Keratinocyte (primary cell): ENCODE data around the gene RECK. TPM values are rescaled to one million over a fixed set of nuclear protein-coding genes. Genes with fewer than 3 reads are reported as not detected.

Source experiments
- DNase-seq: peaks from one replicate; pipeline ENCODE4 v3.0.0-alpha.2; 2011; ENCODE audit warnings: low read depth, missing footprints, low spot score
- FAIRE-seq: peaks from 2 replicates; lab custom pipeline; 2011; peaks lifted over from hg19 to GRCh38; lab: Jason Lieb, UNC
- H2AFZ ChIP-seq: 2 replicates; pipeline ENCODE4 v1.6.0; 2012; ENCODE audit warnings: low read length, control low read depth, inconsistent platforms; ENCODE audit not compliant: control insufficient read depth
- H3K27ac ChIP-seq: 2 replicates; pipeline ENCODE4 v1.5.1; 2011; ENCODE audit warnings: low read length; ENCODE audit not compliant: control insufficient read depth, insufficient read depth
- H3K27me3 ChIP-seq: 3 replicates; pipeline ENCODE4 v1.6.0; 2011; ENCODE audit warnings: low read length; ENCODE audit not compliant: control insufficient read depth, insufficient read depth; ENCODE audit errors: extremely low read depth
- H3K36me3 ChIP-seq, 2 experiments: 2 replicates in 1 of 2; 3 replicates in 1 of 2; pipeline ENCODE4 v1.5.1; 2011; ENCODE audit warnings: low read length in 2 of 2, mild to moderate bottlenecking in 1 of 2; ENCODE audit not compliant: control insufficient read depth in 2 of 2, insufficient read depth in 2 of 2; ENCODE audit errors: extremely low read depth in 1 of 2
- H3K4me1 ChIP-seq: 3 replicates; pipeline ENCODE4 v1.5.1; 2011; ENCODE audit warnings: low read length; ENCODE audit not compliant: control insufficient read depth, insufficient read depth; ENCODE audit errors: extremely low read depth
- H3K4me2 ChIP-seq: 3 replicates; pipeline ENCODE4 v1.6.0; 2011; ENCODE audit warnings: low read depth, low read length; ENCODE audit not compliant: control insufficient read depth, insufficient read depth; ENCODE audit errors: extremely low read depth
- H3K4me3 ChIP-seq, 3 experiments: fragments of 200-600 bp in 1 of 3; sonication (generic) in 1 of 3; 2 replicates in 2 of 3; 3 replicates in 1 of 3; pipeline ENCODE4 v1.5.1; 2011 to 2016; ENCODE audit warnings: low read length in 3 of 3, mild to moderate bottlenecking in 3 of 3, control low read depth in 2 of 3, inconsistent platforms in 1 of 3, low read depth in 1 of 3, mixed read lengths in 1 of 3, mixed run types in 1 of 3, moderate library complexity in 1 of 3; ENCODE audit not compliant: control insufficient read depth in 2 of 3, insufficient read depth in 2 of 3; ENCODE audit errors: extremely low read depth in 1 of 3
- H3K79me2 ChIP-seq: 2 replicates; pipeline ENCODE4 v1.6.0; 2012; ENCODE audit warnings: low read length; ENCODE audit not compliant: control insufficient read depth, insufficient read depth
- H3K9ac ChIP-seq: 3 replicates; pipeline ENCODE4 v1.6.0; 2011; ENCODE audit warnings: low read length; ENCODE audit not compliant: control insufficient read depth, insufficient read depth; ENCODE audit errors: extremely low read depth
- H3K9me1 ChIP-seq: 3 replicates; pipeline ENCODE4 v1.6.0; 2011; ENCODE audit warnings: low read length; ENCODE audit not compliant: control insufficient read depth, insufficient read depth; ENCODE audit errors: extremely low read depth
- H3K9me3 ChIP-seq: 2 replicates; pipeline ENCODE4 v1.5.1; 2012; ENCODE audit warnings: low read depth, low read length; ENCODE audit not compliant: control insufficient read depth
- H4K20me1 ChIP-seq: 3 replicates; pipeline ENCODE4 v1.6.0; 2011; ENCODE audit warnings: low read length; ENCODE audit not compliant: control insufficient read depth, insufficient read depth; ENCODE audit errors: extremely low read depth
- EZH2 ChIP-seq: IDR thresholded peaks from one replicate; pipeline ENCODE4 v1.6.1; 2012; ENCODE audit warnings: inconsistent platforms, mild to moderate bottlenecking, low read length, moderate library complexity
- dilution Hi-C: fragments of 300-500 bp; cut with MboI; formaldehyde crosslinking; loops from one replicate; pipeline ENCODE4 v1.7.0; 2020; ENCODE audit warnings: low sequenced_read_pairs; ENCODE audit not compliant: extremely low pct_ligation_motif_present
- polyA plus RNA-seq, 5 experiments: library from polyadenylated mRNA; depleted of rRNA in 3 of 5; stranded (reverse) in 3 of 5; stranded (forward) in 1 of 5; unstranded in 1 of 5; fragments of >200 nt; gene quantifications; 1 replicate in 1 of 5; 2 replicates in 3 of 5; 3 replicates in 1 of 5; pipeline versions ENCODE4 v1.2.1 to v1.2.3, GENCODE V29; 2011 to 2012; ENCODE audit warnings: missing spikeins in 2 of 5, low read depth in 1 of 5, low replicate concordance in 1 of 5
- TF ChIP-seq, protein P1 (sequence below), 3 experiments: IDR thresholded peaks in 1 of 3; conservative IDR thresholded peaks in 1 of 3; optimal IDR thresholded peaks in 1 of 3; 2 replicates in 2 of 3; 3 replicates in 1 of 3; pipeline versions ENCODE3 to v1.5.1; 2011; ENCODE audit warnings: low read length in 3 of 3, mild to moderate bottlenecking in 3 of 3, moderate library complexity in 2 of 3, control low read depth in 1 of 3, inconsistent platforms in 1 of 3; ENCODE audit not compliant: insufficient read depth in 2 of 3; ENCODE audit errors: extremely low read depth in 1 of 3

RECK gene
- polyA plus RNA-seq, 1 donor (not counting 4 experiments of a cell fraction or from before 2014, with no cell fraction given): 4.6 TPM

DNA sequence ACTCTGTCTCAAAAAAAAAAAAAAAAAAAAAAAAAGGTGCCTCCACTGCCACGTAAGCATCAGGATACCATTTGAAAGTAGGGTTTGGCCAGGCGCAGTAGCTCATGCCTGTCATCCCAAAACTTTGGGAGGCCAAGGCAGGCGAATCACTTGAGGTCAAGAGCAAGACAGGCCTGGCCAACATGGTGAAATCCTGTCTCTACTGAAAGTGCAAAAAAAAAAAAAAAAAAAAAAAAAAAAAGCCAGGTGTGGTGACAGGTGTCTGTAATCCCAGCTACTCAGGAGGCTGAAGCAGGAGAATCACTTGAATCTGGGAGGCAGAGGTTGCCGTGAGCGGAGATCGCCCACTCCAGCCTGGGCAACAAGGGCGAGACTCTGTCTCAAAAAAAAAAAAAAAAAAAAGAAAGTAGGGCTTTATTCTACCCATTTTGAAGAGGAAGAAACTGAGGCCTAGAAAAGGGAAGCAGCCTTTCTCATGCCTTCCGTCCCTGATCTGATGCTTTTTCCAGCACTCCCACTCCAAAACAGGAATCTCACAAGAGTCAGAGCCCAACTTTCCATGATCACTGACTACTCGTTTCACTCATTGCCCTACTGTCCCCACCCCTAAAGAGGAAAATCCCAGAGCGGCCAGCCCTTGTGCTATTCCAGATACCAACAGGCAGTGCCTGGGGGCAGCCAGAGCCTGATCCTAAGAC lies 116.2 kb downstream of the RECK start:
- dilution Hi-C loops: no loop called here
- Histone ChIP-seq H3K9ac (no peak overlapping the region), H3K27ac (no peak overlapping the region), H3K9me1 (no peaks in the 10 kb centered on the region), H3K4me2 (no peak overlapping the region), H4K20me1 (no peaks in the 10 kb centered on the region), H2AFZ (no peak overlapping the region), H3K79me2 (no peaks in the 10 kb centered on the region), H3K9me3 (no peaks in the 10 kb centered on the region), H3K27me3 (peaks cover 4% of the 10 kb centered on the region), H3K36me3 (no peaks in the 10 kb centered on the region), H3K4me1 (peaks cover 4% of the 10 kb centered on the region), H3K4me3 (no peak overlapping the region)
- no peak for TF ChIP-seq EZH2
- TF ChIP-seq, protein P1, sequence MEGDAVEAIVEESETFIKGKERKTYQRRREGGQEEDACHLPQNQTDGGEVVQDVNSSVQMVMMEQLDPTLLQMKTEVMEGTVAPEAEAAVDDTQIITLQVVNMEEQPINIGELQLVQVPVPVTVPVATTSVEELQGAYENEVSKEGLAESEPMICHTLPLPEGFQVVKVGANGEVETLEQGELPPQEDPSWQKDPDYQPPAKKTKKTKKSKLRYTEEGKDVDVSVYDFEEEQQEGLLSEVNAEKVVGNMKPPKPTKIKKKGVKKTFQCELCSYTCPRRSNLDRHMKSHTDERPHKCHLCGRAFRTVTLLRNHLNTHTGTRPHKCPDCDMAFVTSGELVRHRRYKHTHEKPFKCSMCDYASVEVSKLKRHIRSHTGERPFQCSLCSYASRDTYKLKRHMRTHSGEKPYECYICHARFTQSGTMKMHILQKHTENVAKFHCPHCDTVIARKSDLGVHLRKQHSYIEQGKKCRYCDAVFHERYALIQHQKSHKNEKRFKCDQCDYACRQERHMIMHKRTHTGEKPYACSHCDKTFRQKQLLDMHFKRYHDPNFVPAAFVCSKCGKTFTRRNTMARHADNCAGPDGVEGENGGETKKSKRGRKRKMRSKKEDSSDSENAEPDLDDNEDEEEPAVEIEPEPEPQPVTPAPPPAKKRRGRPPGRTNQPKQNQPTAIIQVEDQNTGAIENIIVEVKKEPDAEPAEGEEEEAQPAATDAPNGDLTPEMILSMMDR (optimal IDR thresholded peaks at IDR 0.05 in 1 of 3, IDR thresholded peaks at IDR 0.05 in 1 of 3, conservative IDR thresholded peaks at IDR 0.05 in 1 of 3; ENCODE audit: extremely low read depth in 1 of 3, insufficient read depth in 2 of 3, low read length in 3 of 3): no peak
- DNase-seq (no peak), FAIRE-seq (no peak)

DNA sequence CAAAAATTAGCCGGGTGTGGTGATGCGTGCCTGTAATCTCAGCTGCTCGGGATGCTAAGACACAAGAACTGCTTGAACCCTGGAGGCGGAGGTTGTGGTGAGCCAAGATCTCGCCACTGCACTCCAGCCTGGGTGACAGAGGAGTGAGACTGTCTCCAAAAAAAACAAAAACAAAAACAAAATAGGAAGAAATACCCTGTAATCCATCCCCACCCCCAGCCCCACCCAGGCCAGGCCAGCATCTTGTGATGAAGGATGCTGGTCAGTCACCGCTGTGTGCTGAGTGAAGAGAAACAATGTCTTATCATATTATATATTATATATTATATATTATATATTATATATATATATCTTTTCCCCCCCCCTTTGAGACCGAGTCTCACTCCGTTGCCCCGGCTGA lies 117.0 kb downstream of the RECK start:
- Histone ChIP-seq H3K4me3 (no peak overlapping the region), H3K4me1 (peaks cover 4% of the 10 kb centered on the region), H3K4me2 (no peak overlapping the region), H3K79me2 (no peaks in the 10 kb centered on the region), H2AFZ (no peak overlapping the region), H3K9me3 (no peaks in the 10 kb centered on the region), H4K20me1 (no peaks in the 10 kb centered on the region), H3K9me1 (no peaks in the 10 kb centered on the region), H3K27ac (no peak overlapping the region), H3K9ac (no peak overlapping the region), H3K27me3 (peaks cover 4% of the 10 kb centered on the region), H3K36me3 (no peaks in the 10 kb centered on the region)
- dilution Hi-C loops: no loop called here
- FAIRE-seq (no peak), DNase-seq (no peak)
- TF ChIP-seq EZH2: no peak
- TF ChIP-seq, protein P1 (optimal IDR thresholded peaks at IDR 0.05 in 1 of 3, IDR thresholded peaks at IDR 0.05 in 1 of 3, conservative IDR thresholded peaks at IDR 0.05 in 1 of 3; ENCODE audit: extremely low read depth in 1 of 3, insufficient read depth in 2 of 3, low read length in 3 of 3): no peak
